PC-3 (cell line): ENCODE results near the gene STARD3.

Experiments used
- EZH2 ChIP-seq: fragments of 300-600 bp; sonication (generic); IDR thresholded peaks from one replicate; pipeline ENCODE4 v1.6.1; 2017; ENCODE audit warnings: antibody characterized with exemption, mild to moderate bottlenecking, low read length; ENCODE audit not compliant: unreplicated experiment
- TF ChIP-seq, protein P1 (sequence below): fragments of 300-600 bp; sonication (generic); conservative IDR thresholded peaks from 2 replicates; pipeline ENCODE4 v1.5.1; 2017; ENCODE audit warnings: antibody characterized with exemption, low read depth, mild to moderate bottlenecking, low read length

DNA sequence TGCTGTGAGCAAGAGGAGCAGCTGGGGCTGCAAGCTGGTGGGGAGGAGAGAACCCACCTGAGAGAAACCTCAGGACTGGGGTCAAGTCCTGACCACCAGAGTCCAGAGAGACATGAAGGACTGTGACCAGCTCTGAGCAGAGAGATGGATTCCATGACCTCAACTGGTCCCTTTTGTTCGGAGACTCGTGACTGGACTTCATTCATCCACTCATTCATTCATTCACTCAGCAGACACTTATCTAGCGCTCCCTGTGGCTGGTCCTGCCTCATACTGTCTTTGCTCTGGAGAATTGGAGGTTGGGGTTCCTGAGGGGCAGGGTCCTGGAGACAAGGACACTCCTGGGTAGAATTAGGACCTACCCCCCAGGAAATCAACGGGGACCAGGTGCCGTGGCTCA lies 67.0 kb downstream of the STARD3 start:
- TF ChIP-seq, protein P1, sequence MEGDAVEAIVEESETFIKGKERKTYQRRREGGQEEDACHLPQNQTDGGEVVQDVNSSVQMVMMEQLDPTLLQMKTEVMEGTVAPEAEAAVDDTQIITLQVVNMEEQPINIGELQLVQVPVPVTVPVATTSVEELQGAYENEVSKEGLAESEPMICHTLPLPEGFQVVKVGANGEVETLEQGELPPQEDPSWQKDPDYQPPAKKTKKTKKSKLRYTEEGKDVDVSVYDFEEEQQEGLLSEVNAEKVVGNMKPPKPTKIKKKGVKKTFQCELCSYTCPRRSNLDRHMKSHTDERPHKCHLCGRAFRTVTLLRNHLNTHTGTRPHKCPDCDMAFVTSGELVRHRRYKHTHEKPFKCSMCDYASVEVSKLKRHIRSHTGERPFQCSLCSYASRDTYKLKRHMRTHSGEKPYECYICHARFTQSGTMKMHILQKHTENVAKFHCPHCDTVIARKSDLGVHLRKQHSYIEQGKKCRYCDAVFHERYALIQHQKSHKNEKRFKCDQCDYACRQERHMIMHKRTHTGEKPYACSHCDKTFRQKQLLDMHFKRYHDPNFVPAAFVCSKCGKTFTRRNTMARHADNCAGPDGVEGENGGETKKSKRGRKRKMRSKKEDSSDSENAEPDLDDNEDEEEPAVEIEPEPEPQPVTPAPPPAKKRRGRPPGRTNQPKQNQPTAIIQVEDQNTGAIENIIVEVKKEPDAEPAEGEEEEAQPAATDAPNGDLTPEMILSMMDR = no peak
- TF ChIP-seq EZH2 = no peak
